HG02798 (cell line): ENCODE measurements around the gene LCAT.
"Not testable (repeated sequence)": the region's sequence is repeated elsewhere in the genome, so short reads cannot be mapped to it uniquely, and the experiment has no call there.

Experiments used
- ATAC-seq: cut with Tn5 transposase; IDR thresholded peaks from one replicate; pipeline ENCODE4 v1.9.1; 2021; ENCODE audit warnings: mild to moderate bottlenecking; ENCODE audit not compliant: unreplicated experiment, poor library complexity

Gene LCAT

GRCh38 chr16:67917140-67917851 lies 26.6 kb downstream of the LCAT start:
- no peak for ATAC-seq

GRCh38 chr16:67915831-67916723 lies 27.8 kb downstream of the LCAT start:
- ATAC-seq, result no peak

GRCh38 chr16:67915496-67915769 lies 28.5 kb downstream of the LCAT start:
- not testable (repeated sequence) for ATAC-seq

GRCh38 chr16:67914758-67915495 lies 29.0 kb downstream of the LCAT start:
- no peak for ATAC-seq

- peak; percentile 59 for ATAC-seq
Observed at GRCh38 chr16:67910158-67910557, 33.8 kb downstream of the LCAT start.

- ATAC-seq, result no peak
Observed at GRCh38 chr16:67909056-67909742, 34.7 kb downstream of the LCAT start.

- ATAC-seq, result no peak
Observed at GRCh38 chr16:67907397-67908180, 36.3 kb downstream of the LCAT start.

GRCh38 chr16:67902831-67903230 lies 41.1 kb downstream of the LCAT start:
- no peak for ATAC-seq

- no peak for ATAC-seq
Observed at GRCh38 chr16:67901734-67902133, 42.2 kb downstream of the LCAT start.

GRCh38 chr16:67897231-67897630 lies 46.7 kb downstream of the LCAT start:
- ATAC-seq, result no peak

- no peak for ATAC-seq
Observed at GRCh38 chr16:67893743-67894399, 50.0 kb downstream of the LCAT start.

- ATAC-seq, result peak; percentile 95
Observed at GRCh38 chr16:67892899-67893742, 50.8 kb downstream of the LCAT start, which contains the start of gene PSKH1. TSS of gene PSKH1 (plus strand) at chr16:67893254. CDS start at chr16:67908750, 15,496 bp downstream.

- no peak for ATAC-seq
Observed at GRCh38 chr16:67892375-67892774, 51.5 kb downstream of the LCAT start.
